GM19043 (cell line): ENCODE measurements around the gene THRB.

ENCODE experiments used
- ATAC-seq: cut with Tn5 transposase; IDR thresholded peaks from one replicate; pipeline ENCODE4 v1.9.1; 2021; ENCODE audit warnings: low read depth; ENCODE audit not compliant: unreplicated experiment

The THRB gene

DNA sequence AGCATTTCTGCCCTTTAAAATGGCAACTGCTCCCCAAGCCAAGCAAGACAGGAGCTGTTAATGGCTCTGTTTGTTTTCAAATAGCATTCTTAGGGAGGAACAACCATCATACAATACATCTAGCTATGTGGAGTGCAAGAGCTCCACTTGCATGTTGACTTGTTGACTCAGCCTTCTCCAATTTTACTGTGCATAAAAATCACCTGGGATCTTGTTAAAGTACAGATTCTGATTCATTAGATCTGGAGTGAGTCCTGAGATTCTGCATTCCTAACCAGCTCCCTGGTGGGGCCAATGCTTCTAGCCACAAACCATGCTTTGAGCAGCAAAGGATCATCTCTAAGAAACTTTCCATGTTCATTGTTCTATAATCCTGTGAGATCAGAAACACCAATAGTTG is 171.4 kb downstream of the THRB start:
- no peak for ATAC-seq

DNA sequence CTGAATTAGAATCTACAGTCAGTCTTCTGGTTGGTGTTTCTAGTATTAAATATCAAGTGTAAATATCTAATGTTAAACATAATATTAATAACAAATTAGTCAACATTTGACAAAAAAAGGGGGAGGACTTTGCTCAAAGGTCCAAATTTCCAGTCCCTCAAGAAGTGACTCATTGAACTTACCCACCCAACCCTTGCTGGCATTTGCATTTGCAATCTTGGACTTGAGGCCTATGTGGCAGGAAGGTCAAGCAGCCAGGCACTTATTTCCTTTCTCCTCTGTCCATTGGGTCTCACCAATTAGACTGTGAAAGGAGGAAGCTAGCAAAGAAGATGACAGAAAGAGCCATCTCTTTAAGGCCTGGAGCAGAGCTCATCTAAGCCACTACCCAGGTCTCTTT is 174.0 kb downstream of the THRB start:
- ATAC-seq, result no peak

- no peak for ATAC-seq
Measured at GRCh38 chr3:24318677-24319287, 175.9 kb downstream of the THRB start.

GRCh38 chr3:24316887-24317383 is 177.7 kb downstream of the THRB start:
- no peak for ATAC-seq

DNA sequence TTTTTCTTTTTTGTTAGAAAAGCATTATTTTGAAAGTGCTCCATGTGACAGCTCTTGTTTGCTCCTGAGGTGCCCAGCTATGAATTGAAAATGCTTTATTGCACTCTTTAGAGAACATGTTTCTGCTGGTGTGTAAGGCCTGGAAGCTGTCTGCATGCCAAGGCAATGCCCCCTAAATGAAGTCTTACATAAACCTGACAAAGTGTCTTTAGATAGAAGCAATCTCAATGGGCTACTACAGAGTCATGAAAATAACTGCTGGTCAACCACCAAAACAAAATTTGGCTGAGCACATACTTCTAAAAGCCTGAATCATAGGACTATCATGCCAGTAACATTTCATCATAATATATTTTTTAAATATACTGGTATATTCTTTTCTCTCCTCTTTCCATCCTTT is 178.7 kb downstream of the THRB start:
- ATAC-seq, result no peak

DNA sequence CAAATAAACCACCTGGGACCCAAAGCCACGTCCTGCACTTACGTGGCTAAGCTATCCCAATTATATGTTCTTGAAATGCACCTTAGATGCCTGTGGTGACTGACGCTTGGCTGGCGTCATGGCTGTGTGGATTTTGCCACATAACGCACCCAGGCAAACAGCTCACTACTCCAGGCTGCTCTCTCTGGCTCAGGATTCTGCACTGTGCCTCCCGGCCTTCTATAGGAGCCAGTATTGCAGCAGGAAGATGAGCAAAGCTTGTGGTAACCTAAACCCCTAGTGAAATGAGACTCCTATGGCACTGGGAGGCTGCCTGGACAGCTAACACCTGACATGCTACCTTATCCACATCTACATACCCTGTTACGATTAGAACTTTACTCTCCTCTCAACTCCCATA is 179.3 kb downstream of the THRB start:
- ATAC-seq, result no peak

GRCh38 chr3:24311881-24312280 is 182.8 kb downstream of the THRB start:
- no peak for ATAC-seq

DNA sequence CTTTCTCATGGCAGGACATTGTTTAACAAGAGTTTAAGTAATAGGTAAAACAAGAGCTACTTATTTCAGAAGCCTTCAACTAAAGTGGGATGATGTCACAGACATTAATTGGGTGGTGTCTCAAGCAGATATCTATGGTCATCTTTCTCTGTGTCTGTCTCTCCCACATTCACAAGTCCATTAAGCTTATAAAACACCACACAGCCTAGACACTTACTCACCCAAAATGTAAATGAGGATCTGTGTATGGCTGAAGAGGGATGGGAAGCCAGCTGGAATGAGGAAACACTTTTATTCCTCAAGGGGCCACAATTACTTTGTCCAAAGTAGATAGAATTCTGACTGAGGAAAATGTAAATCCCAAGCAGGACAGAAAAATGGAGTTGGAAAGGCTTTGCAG is 183.8 kb downstream of the THRB start:
- ATAC-seq, result no peak

GRCh38 chr3:24306518-24306917 is 188.1 kb downstream of the THRB start:
- ATAC-seq, result no peak

GRCh38 chr3:24305795-24306467 is 188.7 kb downstream of the THRB start:
- ATAC-seq, result no peak

DNA sequence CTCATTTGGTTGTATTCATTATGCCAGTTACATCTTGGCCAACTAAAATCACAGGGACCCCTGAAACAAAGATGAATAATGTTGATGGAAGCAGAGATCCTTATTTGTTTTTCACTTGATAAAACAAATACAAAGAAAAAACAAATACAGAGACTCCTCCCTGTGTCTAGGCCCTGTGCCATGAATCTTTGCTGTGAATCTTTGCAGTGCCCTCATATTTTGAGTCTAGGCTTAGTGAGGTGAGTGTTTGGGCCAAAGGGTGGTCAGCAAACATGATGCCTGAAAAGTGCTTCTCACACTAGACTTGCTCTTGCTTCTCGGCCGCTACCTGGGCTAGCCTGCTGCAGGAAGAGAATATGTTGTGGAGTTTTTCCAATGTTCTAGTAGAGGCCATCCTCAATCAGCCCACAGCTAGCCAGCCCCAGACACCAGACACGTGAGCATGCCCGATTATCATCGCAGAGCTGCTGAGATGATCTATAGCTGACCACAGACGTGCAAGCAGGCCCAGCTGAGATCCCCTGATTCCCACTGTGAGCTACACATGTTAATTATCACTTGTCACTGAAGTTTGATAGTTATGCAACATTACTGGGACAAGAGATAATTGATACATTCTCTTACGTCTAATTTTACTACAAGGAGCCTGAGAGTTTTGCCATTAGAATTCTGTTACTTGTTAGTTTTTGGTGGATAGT is 191.4 kb downstream of the THRB start:
- ATAC-seq, result no peak

DNA sequence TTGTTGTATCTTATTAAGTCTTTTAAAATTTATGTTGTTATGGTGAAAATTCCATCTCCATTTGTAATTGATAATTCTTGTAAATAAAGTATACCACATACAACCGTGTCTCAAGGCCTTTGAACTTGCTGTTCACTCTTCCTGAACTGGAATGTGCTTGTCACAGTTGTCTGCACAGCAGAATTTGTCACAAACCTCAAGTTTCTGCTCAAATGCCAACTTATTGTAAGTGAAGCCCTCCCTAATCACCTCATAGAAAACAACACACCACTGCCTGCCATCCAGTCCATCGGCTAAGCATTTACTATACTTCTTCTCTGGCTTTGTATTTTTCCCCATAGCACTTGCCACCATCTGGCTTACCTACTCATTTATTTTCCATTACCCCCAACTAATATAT is 192.3 kb downstream of the THRB start:
- no peak for ATAC-seq

DNA sequence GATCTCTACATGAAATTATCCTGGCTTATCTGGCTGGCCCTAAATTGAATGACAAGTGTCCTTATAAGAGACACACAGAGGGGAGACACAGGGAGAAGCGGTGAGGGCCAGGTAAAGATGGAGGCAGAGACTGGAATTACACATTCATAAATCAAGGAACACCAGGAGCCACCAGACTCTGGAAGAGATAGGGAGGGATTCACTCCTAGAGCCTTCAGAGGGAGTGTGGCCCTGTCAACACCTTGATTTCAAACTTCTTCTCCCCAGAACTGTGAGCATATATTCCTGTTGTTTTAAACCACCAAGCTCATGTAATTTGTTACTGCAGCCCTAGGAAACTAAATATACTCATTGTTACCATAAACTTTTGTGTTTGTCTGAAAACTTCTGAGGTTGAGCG is 193.7 kb downstream of the THRB start:
- ATAC-seq, result no peak

GRCh38 chr3:24299806-24300626 is 194.6 kb downstream of the THRB start:
- no peak for ATAC-seq

DNA sequence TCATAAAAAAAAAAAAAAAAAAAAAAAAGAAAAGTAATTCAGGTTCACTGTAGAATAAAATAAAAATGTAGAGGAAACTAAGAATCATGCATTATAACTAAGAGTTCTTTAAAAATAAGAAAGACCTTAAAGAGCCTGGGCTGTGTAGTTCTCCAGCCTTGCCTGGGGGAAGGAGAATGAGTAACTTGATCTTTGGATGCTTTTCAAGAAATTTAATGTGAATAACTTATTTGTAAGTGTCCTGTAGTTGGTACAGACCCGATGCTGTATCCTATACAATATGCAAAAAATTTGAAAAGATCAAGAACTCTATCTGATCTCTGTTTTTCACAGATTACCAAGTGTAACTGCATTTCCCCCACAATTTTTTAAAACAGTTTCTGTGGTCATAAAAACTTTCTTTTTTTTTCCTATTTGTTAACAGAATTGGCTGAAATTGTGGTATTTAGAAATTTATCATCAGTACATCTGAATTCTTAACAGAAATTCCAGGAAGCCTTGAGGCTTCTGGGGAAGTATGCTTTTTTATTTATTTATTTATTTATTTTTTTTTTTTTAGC is 195.3 kb downstream of the THRB start:
- ATAC-seq, result no peak

DNA sequence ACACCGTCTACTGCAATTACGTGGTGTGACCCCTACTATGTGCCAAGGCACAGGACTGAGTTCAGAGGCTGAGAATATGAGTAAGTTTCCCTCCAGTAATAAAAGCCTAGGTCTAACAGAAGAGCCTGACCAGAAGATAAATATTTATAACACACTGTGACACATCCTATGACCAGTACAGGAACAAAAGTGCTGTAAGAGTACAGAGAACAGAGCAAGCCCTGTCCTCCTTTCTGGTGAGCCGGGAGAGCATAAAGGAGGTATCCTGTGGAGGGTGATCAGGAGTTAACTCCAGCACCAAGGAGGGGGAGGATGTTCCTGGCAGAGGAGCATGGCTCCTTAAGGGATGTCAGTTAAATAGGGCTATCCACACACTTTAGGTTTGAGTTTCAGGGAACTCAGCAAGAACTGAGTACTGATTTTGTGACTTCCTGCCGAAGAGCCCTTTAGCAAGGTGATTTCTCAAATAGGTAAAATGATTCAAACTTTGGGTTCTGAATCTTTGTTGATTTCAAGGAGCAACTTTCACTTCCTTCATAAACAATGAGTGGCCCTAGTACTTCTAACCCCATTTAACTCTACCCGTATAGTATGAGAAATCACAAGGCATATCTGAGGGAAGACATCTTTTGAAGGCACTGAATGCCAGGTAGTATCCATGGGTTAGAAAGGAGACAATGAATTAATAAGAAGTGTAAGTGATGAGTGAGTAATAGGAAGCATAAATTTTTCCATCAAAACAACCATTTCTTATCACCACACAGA is 198.0 kb downstream of the THRB start:
- no peak for ATAC-seq

DNA sequence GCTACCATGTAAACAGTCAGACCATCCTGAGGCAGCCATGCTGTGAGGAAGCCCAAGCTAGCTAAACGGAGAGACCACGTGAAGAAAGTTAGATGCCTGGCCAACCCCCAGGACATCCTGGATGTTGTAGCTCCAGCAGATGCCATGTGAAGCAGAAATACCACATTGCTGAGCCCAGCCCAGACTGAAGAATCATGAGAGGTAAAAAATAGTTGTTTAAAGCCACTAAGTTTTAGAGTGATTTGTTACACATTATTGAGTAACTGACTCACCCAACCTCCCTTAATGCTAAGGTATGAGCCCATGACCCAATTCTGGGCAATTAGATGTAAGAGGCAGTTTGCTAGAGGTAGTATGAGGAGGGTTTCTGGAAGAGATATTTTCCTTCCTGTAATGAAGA is 200.5 kb downstream of the THRB start:
- no peak for ATAC-seq

- ATAC-seq, result no peak
Measured at GRCh38 chr3:24291646-24292045, 203.0 kb downstream of the THRB start.

DNA sequence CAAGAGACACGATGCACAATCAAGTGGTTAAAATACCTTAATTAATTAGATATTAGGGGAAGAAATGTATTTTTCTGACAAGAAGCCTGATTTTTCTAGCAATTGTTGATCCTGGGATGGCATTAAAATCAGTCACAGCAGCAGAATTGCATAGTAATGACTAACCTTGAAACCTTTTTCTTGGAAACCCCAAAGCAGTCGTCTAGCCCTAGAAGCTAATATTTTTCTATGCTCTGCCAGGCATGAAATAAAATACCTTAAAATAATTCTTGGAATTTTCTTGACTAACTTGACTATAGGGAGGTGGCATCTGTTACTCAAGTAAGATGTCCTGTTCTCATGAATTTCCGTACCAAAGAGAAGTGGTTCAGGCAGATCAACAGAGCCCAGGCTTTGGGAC is 204.1 kb downstream of the THRB start:
- ATAC-seq, result no peak
